CD4-positive, alpha-beta T cell (primary cell): Measurements from ENCODE around the gene SMAD6. TPM values are rescaled to one million over a fixed set of nuclear protein-coding genes. Genes with fewer than 3 reads are reported as not detected.

Experiments used
- ATAC-seq: fragments of 200-7000 bp; cut with Tn5 transposase; one replicate; pipeline ENCODE4 v1.10.0; 2022; ENCODE audit warnings: mild to moderate bottlenecking; ENCODE audit not compliant: poor library complexity
- CTCF ChIA-PET: fragments of 350-600 bp; sonication (Branson Sonifier 250); formaldehyde crosslinking; loops from one replicate; lab custom pipeline; 2021; ENCODE audit warnings: antibody characterized with exemption, inconsistent platforms; lab: Charles Lee
- POLR2A ChIA-PET: fragments of 350-600 bp; sonication (Branson Sonifier 250); formaldehyde crosslinking; loops from one replicate; lab custom pipeline; 2021; ENCODE audit warnings: antibody characterized with exemption, inconsistent platforms; lab: Charles Lee
- DNase-seq, 14 experiments: peaks; one replicate each; pipeline ENCODE4 v3.0.0-alpha.2; 2013 to 2020; ENCODE audit warnings: mixed read lengths in 2 of 14
- H3K27ac ChIP-seq, 2 donors: one replicate each; pipeline versions ENCODE4 v1.5.1 to v1.7.0; 2013; ENCODE audit warnings: low read length in 2 of 2, low read depth in 1 of 2, mild to moderate bottlenecking in 1 of 2
- H3K27me3 ChIP-seq, 2 experiments: 1 replicate in 1 of 2; 2 replicates in 1 of 2; pipeline versions ENCODE4 v1.6.1 to v1.7.0; 2013; ENCODE audit warnings: low read length in 2 of 2, control low read depth in 1 of 2, mild to moderate bottlenecking in 1 of 2, moderate library complexity in 1 of 2; ENCODE audit not compliant: insufficient read depth in 2 of 2, control insufficient read depth in 1 of 2
- H3K36me3 ChIP-seq: one replicate; pipeline ENCODE4 v1.6.1; 2013; ENCODE audit warnings: low read length, control low read depth; ENCODE audit not compliant: insufficient read depth
- H3K4me1 ChIP-seq: one replicate; pipeline ENCODE4 v1.6.1; 2013; ENCODE audit warnings: low read length, control low read depth; ENCODE audit not compliant: insufficient read depth
- H3K4me3 ChIP-seq: one replicate; pipeline ENCODE4 v1.5.1; 2013; ENCODE audit warnings: mild to moderate bottlenecking, low read length, moderate library complexity
- H3K9me3 ChIP-seq, 2 experiments: 1 replicate in 1 of 2; 2 replicates in 1 of 2; pipeline versions ENCODE4 v1.6.1 to v1.7.0; 2013; ENCODE audit warnings: low read length in 2 of 2, mild to moderate bottlenecking in 2 of 2, control low read depth in 1 of 2, moderate library complexity in 1 of 2; ENCODE audit not compliant: control insufficient read depth in 1 of 2, insufficient read depth in 1 of 2
- H3K27ac Mint-ChIP-seq: one replicate; pipeline ENCODE4 v1.8.0; 2020; ENCODE audit warnings: mixed read lengths
- H3K27me3 Mint-ChIP-seq: one replicate; pipeline ENCODE4 v1.8.0; 2021; ENCODE audit warnings: mixed read lengths
- H3K36me3 Mint-ChIP-seq: one replicate; pipeline ENCODE4 v1.8.0; 2021; ENCODE audit warnings: low read depth, mixed read lengths
- H3K4me1 Mint-ChIP-seq: one replicate; pipeline ENCODE4 v1.8.0; 2021; ENCODE audit warnings: low read depth, mixed read lengths
- H3K4me3 Mint-ChIP-seq: one replicate; pipeline ENCODE4 v1.8.0; 2020; ENCODE audit warnings: mild to moderate bottlenecking, mixed read lengths
- H3K9me3 Mint-ChIP-seq: one replicate; pipeline ENCODE4 v1.8.0; 2020; ENCODE audit warnings: mixed read lengths
- CTCF ChIP-seq: fragments of 200-600 bp; IDR thresholded peaks from one replicate; pipeline ENCODE4 v1.8.0; 2022; ENCODE audit warnings: antibody characterized with exemption, mild to moderate bottlenecking
- intact Hi-C, 2 experiments: fragments of 100-400 bp; cut with DNase I in 1 of 2; cut with micrococcal nuclease in 1 of 2; formaldehyde crosslinking; loops; one replicate each; pipeline versions ENCODE4 v1.15.1 to v1.9.0; 2023 to 2025; cut with DNase I, micrococcal nuclease
- total RNA-seq, 174 experiments: library from RNA in 2 of 174; stranded (reverse) in 2 of 174; gene quantifications; one replicate each; pipeline ENCODE4 v1.2.3 and lab custom pipeline; 2021 to 2026

Gene SMAD6
- total RNA-seq, 2 experiments from 2014 or later = 0.59 to 0.69 TPM

- H3K27ac Mint-ChIP-seq = no peak overlapping the region
- POLR2A ChIA-PET = no interaction called here
- peaks cover 61% of the 10 kb centered on the region for H3K27me3 Mint-ChIP-seq
- H3K9me3 Mint-ChIP-seq = no peaks in the 10 kb centered on the region
- Histone ChIP-seq H3K27ac (no peak overlapping the region), H3K9me3 (no peaks in the 10 kb centered on the region), H3K4me3 (no peak overlapping the region), H3K4me1 (no peaks in the 10 kb centered on the region), H3K36me3 (no peaks in the 10 kb centered on the region), H3K27me3 (peaks cover 23 to 27% of the 10 kb centered on the region in 2 experiments)
- H3K4me1 Mint-ChIP-seq = no peaks in the 10 kb centered on the region
- ATAC-seq = no peak
- no peak overlapping the region for H3K4me3 Mint-ChIP-seq
- DNase-seq = peak in 3 of 14 experiments; percentile 5 to 25 (median 21)
- intact Hi-C loops = no loop called here
- TF ChIP-seq CTCF = no peak
- H3K36me3 Mint-ChIP-seq = no peaks in the 10 kb centered on the region
- CTCF ChIA-PET = no interaction called here
Observed at GRCh38 chr15:66765478-66766281, 63.6 kb downstream of the SMAD6 start.

GRCh38 chr15:66766282-66767230 lies 64.5 kb downstream of the SMAD6 start:
- ChIA-PET POLR2A (no interaction called here), CTCF (no interaction called here)
- DNase-seq (no peak), ATAC-seq (no peak)
- Histone ChIP-seq H3K4me1 (no peaks in the 10 kb centered on the region), H3K9me3 (no peaks in the 10 kb centered on the region), H3K36me3 (no peaks in the 10 kb centered on the region), H3K27me3 (peaks cover 16 to 20% of the 10 kb centered on the region in 2 experiments), H3K27ac (no peak overlapping the region), H3K4me3 (no peak overlapping the region)
- TF ChIP-seq CTCF = no peak
- no peak overlapping the region for H3K27ac Mint-ChIP-seq
- H3K4me1 Mint-ChIP-seq = no peaks in the 10 kb centered on the region
- no peak overlapping the region for H3K4me3 Mint-ChIP-seq
- no peaks in the 10 kb centered on the region for H3K36me3 Mint-ChIP-seq
- peaks cover 54% of the 10 kb centered on the region for H3K27me3 Mint-ChIP-seq
- no peaks in the 10 kb centered on the region for H3K9me3 Mint-ChIP-seq
- intact Hi-C loops = no loop called here

DNA sequence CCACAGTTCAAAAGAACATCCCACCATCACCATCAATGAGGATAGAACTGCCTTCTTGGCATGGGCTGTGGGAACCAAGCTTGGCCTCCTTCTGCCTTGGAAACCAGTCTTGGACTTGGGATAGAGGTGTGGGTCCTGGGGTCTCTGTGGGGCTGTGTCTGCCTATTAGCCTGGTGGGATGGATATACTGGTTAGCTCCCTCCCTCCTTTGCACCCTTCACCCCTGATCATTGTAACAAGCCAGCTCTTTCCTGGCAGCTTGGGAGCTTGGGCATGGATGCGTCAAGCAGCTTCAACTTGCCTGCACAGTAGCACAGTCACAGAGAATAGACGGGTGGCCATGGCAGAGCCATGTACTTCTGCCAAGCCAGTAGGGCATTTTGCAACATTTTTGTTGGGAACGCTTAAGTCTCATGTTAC lies 65.2 kb downstream of the SMAD6 start:
- Histone ChIP-seq H3K4me1 (no peaks in the 10 kb centered on the region), H3K4me3 (no peak overlapping the region), H3K36me3 (no peaks in the 10 kb centered on the region), H3K27ac (no peak overlapping the region), H3K9me3 (no peaks in the 10 kb centered on the region), H3K27me3 (peaks cover 12 to 20% of the 10 kb centered on the region in 2 experiments)
- Mint-ChIP-seq H3K4me1 (no peaks in the 10 kb centered on the region), H3K4me3 (no peak overlapping the region), H3K36me3 (no peaks in the 10 kb centered on the region), H3K27ac (no peak overlapping the region), H3K27me3 (peaks cover 47% of the 10 kb centered on the region), H3K9me3 (no peaks in the 10 kb centered on the region)
- intact Hi-C loops = no loop called here
- ChIA-PET CTCF (no interaction called here), POLR2A (no interaction called here)
- no peak for TF ChIP-seq CTCF
- ATAC-seq (no peak), DNase-seq (no peak)
